Measurements from ENCODE around the gene COBLL1. TPM values are rescaled to one million over a fixed set of nuclear protein-coding genes. Genes with fewer than 3 reads are reported as not detected.
A peak's percentile ranks its signal among the peaks of the same experiment; 100 is the strongest.

The COBLL1 gene
- total and polyA plus RNA-seq, 4 donors, result 16.3 to 114 (median 36.4) TPM

DNA sequence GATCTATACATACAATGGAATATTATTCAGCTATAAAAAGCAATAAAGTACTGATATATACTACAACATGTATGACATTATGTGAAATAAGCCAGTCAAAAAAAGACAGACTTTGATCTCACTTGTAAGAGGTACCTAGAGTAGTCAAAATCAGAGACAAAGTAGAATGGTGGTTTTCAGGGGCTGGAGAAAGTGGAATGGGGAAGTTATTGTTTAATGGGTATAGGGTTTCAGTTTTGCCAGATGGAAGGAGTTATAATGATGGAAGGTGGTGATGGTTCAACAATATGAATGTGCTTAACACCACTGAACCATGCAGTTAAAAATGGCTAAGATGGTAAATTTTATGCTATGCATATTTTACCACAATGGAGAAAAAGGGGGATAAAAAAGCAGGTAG lies 6.3 kb downstream of the COBLL1 start:
- no peak for DNase-seq (ENCODE audit: low spot score)
- no peaks in the 10 kb centered on the region for H3K27me3 ChIP-seq (ENCODE audit: control insufficient read depth in 4 of 4, insufficient read depth in 4 of 4, low read length in 3 of 4)
- no peak overlapping the region for H3K4me3 ChIP-seq (ENCODE audit: low read depth in 1 of 3, low read length in 3 of 3)
- no peaks in the 10 kb centered on the region for H3K36me3 ChIP-seq (ENCODE audit: control insufficient read depth in 4 of 4, insufficient read depth in 3 of 4, low read depth in 1 of 4, low read length in 3 of 4)
- H3K27ac ChIP-seq (ENCODE audit: low read depth in 1 of 2, low read length in 2 of 2), result no peak overlapping the region
- H3K4me1 ChIP-seq (ENCODE audit: control insufficient read depth in 4 of 4, insufficient read depth in 4 of 4, low read length in 3 of 4), result peaks cover 2 to 33% (median 18%) of the 10 kb centered on the region in 4 donors
- peak overlapping the region in 1 of 2 donors; percentile 8 for H3K9ac ChIP-seq (ENCODE audit: low read depth in 1 of 2, low read length in 2 of 2)
- H3K9me3 ChIP-seq (ENCODE audit: control insufficient read depth in 4 of 4, low read length in 3 of 4), result no peaks in the 10 kb centered on the region
- TF ChIP-seq, protein P1, sequence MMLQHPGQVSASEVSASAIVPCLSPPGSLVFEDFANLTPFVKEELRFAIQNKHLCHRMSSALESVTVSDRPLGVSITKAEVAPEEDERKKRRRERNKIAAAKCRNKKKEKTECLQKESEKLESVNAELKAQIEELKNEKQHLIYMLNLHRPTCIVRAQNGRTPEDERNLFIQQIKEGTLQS (IDR thresholded peaks at IDR 0.05), result no peak
- TF ChIP-seq RXRA (IDR thresholded peaks at IDR 0.05), result no peak
- no peak for TF ChIP-seq HNF4G (IDR thresholded peaks at IDR 0.05)
- TF ChIP-seq FOXA1 (IDR thresholded peaks at IDR 0.05), result no peak
- TF ChIP-seq SP1 (IDR thresholded peaks at IDR 0.05), result no peak
- TF ChIP-seq HNF4A (conservative IDR thresholded peaks at IDR 0.05), result no peak
- TF ChIP-seq, protein P2, sequence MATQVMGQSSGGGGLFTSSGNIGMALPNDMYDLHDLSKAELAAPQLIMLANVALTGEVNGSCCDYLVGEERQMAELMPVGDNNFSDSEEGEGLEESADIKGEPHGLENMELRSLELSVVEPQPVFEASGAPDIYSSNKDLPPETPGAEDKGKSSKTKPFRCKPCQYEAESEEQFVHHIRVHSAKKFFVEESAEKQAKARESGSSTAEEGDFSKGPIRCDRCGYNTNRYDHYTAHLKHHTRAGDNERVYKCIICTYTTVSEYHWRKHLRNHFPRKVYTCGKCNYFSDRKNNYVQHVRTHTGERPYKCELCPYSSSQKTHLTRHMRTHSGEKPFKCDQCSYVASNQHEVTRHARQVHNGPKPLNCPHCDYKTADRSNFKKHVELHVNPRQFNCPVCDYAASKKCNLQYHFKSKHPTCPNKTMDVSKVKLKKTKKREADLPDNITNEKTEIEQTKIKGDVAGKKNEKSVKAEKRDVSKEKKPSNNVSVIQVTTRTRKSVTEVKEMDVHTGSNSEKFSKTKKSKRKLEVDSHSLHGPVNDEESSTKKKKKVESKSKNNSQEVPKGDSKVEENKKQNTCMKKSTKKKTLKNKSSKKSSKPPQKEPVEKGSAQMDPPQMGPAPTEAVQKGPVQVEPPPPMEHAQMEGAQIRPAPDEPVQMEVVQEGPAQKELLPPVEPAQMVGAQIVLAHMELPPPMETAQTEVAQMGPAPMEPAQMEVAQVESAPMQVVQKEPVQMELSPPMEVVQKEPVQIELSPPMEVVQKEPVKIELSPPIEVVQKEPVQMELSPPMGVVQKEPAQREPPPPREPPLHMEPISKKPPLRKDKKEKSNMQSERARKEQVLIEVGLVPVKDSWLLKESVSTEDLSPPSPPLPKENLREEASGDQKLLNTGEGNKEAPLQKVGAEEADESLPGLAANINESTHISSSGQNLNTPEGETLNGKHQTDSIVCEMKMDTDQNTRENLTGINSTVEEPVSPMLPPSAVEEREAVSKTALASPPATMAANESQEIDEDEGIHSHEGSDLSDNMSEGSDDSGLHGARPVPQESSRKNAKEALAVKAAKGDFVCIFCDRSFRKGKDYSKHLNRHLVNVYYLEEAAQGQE (IDR thresholded peaks at IDR 0.05), result no peak
- TF ChIP-seq, protein P3, sequence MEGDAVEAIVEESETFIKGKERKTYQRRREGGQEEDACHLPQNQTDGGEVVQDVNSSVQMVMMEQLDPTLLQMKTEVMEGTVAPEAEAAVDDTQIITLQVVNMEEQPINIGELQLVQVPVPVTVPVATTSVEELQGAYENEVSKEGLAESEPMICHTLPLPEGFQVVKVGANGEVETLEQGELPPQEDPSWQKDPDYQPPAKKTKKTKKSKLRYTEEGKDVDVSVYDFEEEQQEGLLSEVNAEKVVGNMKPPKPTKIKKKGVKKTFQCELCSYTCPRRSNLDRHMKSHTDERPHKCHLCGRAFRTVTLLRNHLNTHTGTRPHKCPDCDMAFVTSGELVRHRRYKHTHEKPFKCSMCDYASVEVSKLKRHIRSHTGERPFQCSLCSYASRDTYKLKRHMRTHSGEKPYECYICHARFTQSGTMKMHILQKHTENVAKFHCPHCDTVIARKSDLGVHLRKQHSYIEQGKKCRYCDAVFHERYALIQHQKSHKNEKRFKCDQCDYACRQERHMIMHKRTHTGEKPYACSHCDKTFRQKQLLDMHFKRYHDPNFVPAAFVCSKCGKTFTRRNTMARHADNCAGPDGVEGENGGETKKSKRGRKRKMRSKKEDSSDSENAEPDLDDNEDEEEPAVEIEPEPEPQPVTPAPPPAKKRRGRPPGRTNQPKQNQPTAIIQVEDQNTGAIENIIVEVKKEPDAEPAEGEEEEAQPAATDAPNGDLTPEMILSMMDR (IDR thresholded peaks at IDR 0.05; ENCODE audit: low read depth, low read length, missing input control), result no peak
- TF ChIP-seq GABPA (IDR thresholded peaks at IDR 0.05 in 1 of 2, conservative IDR thresholded peaks at IDR 0.05 in 1 of 2), result no peak
- no peak for TF ChIP-seq JUND (IDR thresholded peaks at IDR 0.05)
- TF ChIP-seq YY1 (IDR thresholded peaks at IDR 0.05), result no peak

DNA sequence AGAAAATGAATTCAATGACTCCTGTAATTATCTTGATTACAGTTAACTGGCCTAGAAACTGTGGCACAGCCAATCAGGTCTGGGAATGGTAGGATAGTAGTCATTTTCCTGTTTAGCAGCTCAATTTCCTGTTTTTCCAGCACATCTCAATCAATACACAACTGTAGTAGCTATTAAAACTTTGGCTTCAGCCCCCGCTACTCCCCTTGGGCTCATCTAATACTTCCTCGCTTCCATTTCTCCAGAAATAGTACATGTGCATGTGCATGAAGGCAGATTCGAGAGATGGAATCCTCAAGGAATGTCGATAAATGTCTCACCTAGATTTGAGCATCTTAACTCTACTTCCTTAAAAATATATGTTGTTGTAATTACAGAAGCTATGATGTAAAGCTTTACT lies 9.7 kb downstream of the COBLL1 start:
- no peak for DNase-seq (ENCODE audit: low spot score)
- Histone ChIP-seq H3K36me3 (ENCODE audit: control insufficient read depth in 4 of 4, insufficient read depth in 3 of 4, low read depth in 1 of 4, low read length in 3 of 4) (no peaks in the 10 kb centered on the region), H3K4me3 (ENCODE audit: low read depth in 1 of 3, low read length in 3 of 3) (no peak overlapping the region), H3K4me1 (ENCODE audit: control insufficient read depth in 4 of 4, insufficient read depth in 4 of 4, low read length in 3 of 4) (peaks cover 2 to 32% (median 14%) of the 10 kb centered on the region in 4 donors), H3K27me3 (ENCODE audit: control insufficient read depth in 4 of 4, insufficient read depth in 4 of 4, low read length in 3 of 4) (no peaks in the 10 kb centered on the region), H3K27ac (ENCODE audit: low read depth in 1 of 2, low read length in 2 of 2) (no peak overlapping the region), H3K9me3 (ENCODE audit: control insufficient read depth in 4 of 4, low read length in 3 of 4) (no peaks in the 10 kb centered on the region), H3K9ac (ENCODE audit: low read depth in 1 of 2, low read length in 2 of 2) (no peak overlapping the region)
- TF ChIP-seq RAD21 (IDR thresholded peaks at IDR 0.05) (no peak), FOXA2 (IDR thresholded peaks at IDR 0.05) (no peak), FOXA1 (IDR thresholded peaks at IDR 0.05) (no peak), JUND (IDR thresholded peaks at IDR 0.05) (no peak), SP1 (IDR thresholded peaks at IDR 0.05) (no peak), TAF1 (conservative IDR thresholded peaks at IDR 0.05) (no peak), EGR1 (IDR thresholded peaks at IDR 0.05; ENCODE audit: low read depth in 2 of 2) (no peak), NR2F2 (IDR thresholded peaks at IDR 0.05) (no peak), GABPA (IDR thresholded peaks at IDR 0.05 in 1 of 2, conservative IDR thresholded peaks at IDR 0.05 in 1 of 2) (no peak), HNF4G (IDR thresholded peaks at IDR 0.05) (no peak), RXRA (IDR thresholded peaks at IDR 0.05) (no peak)
- TF ChIP-seq, protein P4, sequence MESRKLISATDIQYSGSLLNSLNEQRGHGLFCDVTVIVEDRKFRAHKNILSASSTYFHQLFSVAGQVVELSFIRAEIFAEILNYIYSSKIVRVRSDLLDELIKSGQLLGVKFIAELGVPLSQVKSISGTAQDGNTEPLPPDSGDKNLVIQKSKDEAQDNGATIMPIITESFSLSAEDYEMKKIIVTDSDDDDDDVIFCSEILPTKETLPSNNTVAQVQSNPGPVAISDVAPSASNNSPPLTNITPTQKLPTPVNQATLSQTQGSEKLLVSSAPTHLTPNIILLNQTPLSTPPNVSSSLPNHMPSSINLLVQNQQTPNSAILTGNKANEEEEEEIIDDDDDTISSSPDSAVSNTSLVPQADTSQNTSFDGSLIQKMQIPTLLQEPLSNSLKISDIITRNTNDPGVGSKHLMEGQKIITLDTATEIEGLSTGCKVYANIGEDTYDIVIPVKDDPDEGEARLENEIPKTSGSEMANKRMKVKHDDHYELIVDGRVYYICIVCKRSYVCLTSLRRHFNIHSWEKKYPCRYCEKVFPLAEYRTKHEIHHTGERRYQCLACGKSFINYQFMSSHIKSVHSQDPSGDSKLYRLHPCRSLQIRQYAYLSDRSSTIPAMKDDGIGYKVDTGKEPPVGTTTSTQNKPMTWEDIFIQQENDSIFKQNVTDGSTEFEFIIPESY (IDR thresholded peaks at IDR 0.05), result no peak
- TF ChIP-seq, protein P1 (IDR thresholded peaks at IDR 0.05), result no peak
- TF ChIP-seq, protein P2 (IDR thresholded peaks at IDR 0.05), result no peak
- TF ChIP-seq, protein P5, sequence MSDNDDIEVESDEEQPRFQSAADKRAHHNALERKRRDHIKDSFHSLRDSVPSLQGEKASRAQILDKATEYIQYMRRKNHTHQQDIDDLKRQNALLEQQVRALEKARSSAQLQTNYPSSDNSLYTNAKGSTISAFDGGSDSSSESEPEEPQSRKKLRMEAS (IDR thresholded peaks at IDR 0.05), result no peak
- TF ChIP-seq, protein P3 (IDR thresholded peaks at IDR 0.05; ENCODE audit: low read depth, low read length, missing input control), result no peak
- WGBS, result 97% methylated on average over 4 of the region's 4 CpGs
